H9 (cell line): ENCODE data around the gene DCST2. TPM values are rescaled to one million over a fixed set of nuclear protein-coding genes. Genes with fewer than 3 reads are reported as not detected.

Source experiments
- DNase-seq: peaks from one replicate; pipeline ENCODE4 v3.0.0-alpha.2; 2017
- H2AFZ ChIP-seq: one replicate; pipeline ENCODE4 v1.6.1; 2013; ENCODE audit warnings: mild to moderate bottlenecking, low read length, control low read depth, moderate library complexity
- H2AK5ac ChIP-seq: 2 replicates; pipeline ENCODE4 v1.6.1; 2013; ENCODE audit warnings: low read length, control low read depth, mixed read lengths; ENCODE audit not compliant: insufficient read length
- H2BK120ac ChIP-seq: one replicate; pipeline ENCODE4 v1.6.1; 2013; ENCODE audit warnings: low read depth, mild to moderate bottlenecking, low read length, control low read depth, inconsistent platforms; ENCODE audit not compliant: poor library complexity, severe bottlenecking
- H2BK12ac ChIP-seq: 2 replicates; pipeline ENCODE4 v1.6.1; 2013; ENCODE audit warnings: low read length, control low read depth, mixed read lengths, low read depth; ENCODE audit not compliant: insufficient read length
- H2BK15ac ChIP-seq: 2 replicates; pipeline ENCODE4 v1.6.1; 2013; ENCODE audit warnings: low read depth, low read length, control low read depth
- H2BK20ac ChIP-seq: one replicate; pipeline ENCODE4 v1.6.1; 2013; ENCODE audit warnings: low read depth, mild to moderate bottlenecking, low read length, control low read depth, inconsistent platforms; ENCODE audit not compliant: poor library complexity, severe bottlenecking
- H2BK5ac ChIP-seq: 2 replicates; pipeline ENCODE4 v1.6.1; 2013; ENCODE audit warnings: low read length, control low read depth, mixed read lengths; ENCODE audit not compliant: insufficient read length
- H3K14ac ChIP-seq: 2 replicates; pipeline ENCODE4 v1.6.1; 2013; ENCODE audit warnings: low read length, control low read depth; ENCODE audit not compliant: insufficient read depth
- H3K18ac ChIP-seq: 2 replicates; pipeline ENCODE4 v1.6.1; 2013; ENCODE audit warnings: low read depth, mild to moderate bottlenecking, mixed read lengths, low read length, control low read depth; ENCODE audit not compliant: insufficient read length
- H3K23ac ChIP-seq: 2 replicates; pipeline ENCODE4 v1.6.1; 2013; ENCODE audit warnings: low read length, control low read depth, mixed read lengths, low read depth; ENCODE audit not compliant: insufficient read length
- H3K23me2 ChIP-seq: 2 replicates; pipeline ENCODE4 v1.6.1; 2013; ENCODE audit warnings: low read depth, mild to moderate bottlenecking, mixed read lengths, low read length, control low read depth; ENCODE audit not compliant: insufficient read length, poor library complexity, severe bottlenecking
- H3K27ac ChIP-seq: 2 replicates; pipeline ENCODE4 v1.5.1; 2013; ENCODE audit warnings: low read length, control low read depth, mixed read lengths, low read depth; ENCODE audit not compliant: insufficient read length
- H3K27me3 ChIP-seq: 2 replicates; pipeline ENCODE4 v1.6.1; 2013; ENCODE audit warnings: low read length, control low read depth, inconsistent platforms; ENCODE audit not compliant: insufficient read depth
- H3K4ac ChIP-seq: 2 replicates; pipeline ENCODE4 v1.6.1; 2013; ENCODE audit warnings: low read depth, mild to moderate bottlenecking, control low read depth, inconsistent platforms, low read length, moderate library complexity
- H3K4me1 ChIP-seq: 2 replicates; pipeline ENCODE4 v1.6.1; 2013; ENCODE audit warnings: low read length, control low read depth, inconsistent platforms; ENCODE audit not compliant: insufficient read depth
- H3K4me2 ChIP-seq: 2 replicates; pipeline ENCODE4 v1.6.1; 2013; ENCODE audit warnings: low read length, control low read depth, mixed read lengths; ENCODE audit not compliant: insufficient read length, insufficient read depth
- H3K56ac ChIP-seq: 2 replicates; pipeline ENCODE4 v1.6.1; 2013; ENCODE audit warnings: low read depth, mild to moderate bottlenecking, mixed read lengths, low read length, control low read depth; ENCODE audit not compliant: insufficient read length
- H3K79me1 ChIP-seq: 2 replicates; pipeline ENCODE4 v1.6.1; 2013; ENCODE audit warnings: low read depth, mild to moderate bottlenecking, moderate library complexity, low read length, control low read depth, inconsistent platforms; ENCODE audit not compliant: insufficient read depth, poor library complexity, severe bottlenecking
- H3K79me2 ChIP-seq: 2 replicates; pipeline ENCODE4 v1.6.1; 2013; ENCODE audit warnings: low read length, control low read depth, inconsistent platforms; ENCODE audit not compliant: insufficient read depth
- H3K9ac ChIP-seq: 2 replicates; pipeline ENCODE4 v1.6.1; 2013; ENCODE audit warnings: low read length, control low read depth, mixed read lengths; ENCODE audit not compliant: insufficient read length; ENCODE audit errors: extremely low read depth
- H3K9me3 ChIP-seq: one replicate; pipeline ENCODE4 v1.6.1; 2013; ENCODE audit warnings: low read depth, low read length, inconsistent platforms; ENCODE audit not compliant: control insufficient read depth
- H3T11ph ChIP-seq: one replicate; pipeline ENCODE4 v1.6.1; 2013; ENCODE audit warnings: mild to moderate bottlenecking, low read length, control low read depth, inconsistent platforms
- H4K20me1 ChIP-seq: one replicate; pipeline ENCODE4 v1.6.1; 2013; ENCODE audit not compliant: control insufficient read depth, insufficient read length, insufficient read depth
- H4K5ac ChIP-seq: 2 replicates; pipeline ENCODE4 v1.6.1; 2013; ENCODE audit warnings: low read depth, mild to moderate bottlenecking, mixed read lengths, low read length, control low read depth; ENCODE audit not compliant: insufficient read length
- H4K8ac ChIP-seq: replicated peaks from 2 replicates; pipeline ENCODE4 v1.6.1; 2013; ENCODE audit warnings: low read length, control low read depth, mixed read lengths, low read depth; ENCODE audit not compliant: insufficient read length
- H4K91ac ChIP-seq: 2 replicates; pipeline ENCODE4 v1.6.1; 2013; ENCODE audit warnings: low read depth, mild to moderate bottlenecking, moderate library complexity, mixed read lengths, low read length, control low read depth; ENCODE audit not compliant: insufficient read length
- H3K27ac Mint-ChIP-seq, 3 experiments: 2 replicates in 2 of 3; 3 replicates in 1 of 3; pipeline ENCODE4 v1.8.0; 2020 to 2021; ENCODE audit warnings: mixed read lengths in 3 of 3, mild to moderate bottlenecking in 1 of 3, moderate library complexity in 1 of 3
- H3K27me3 Mint-ChIP-seq: 2 replicates; pipeline ENCODE4 v1.8.0; 2021; ENCODE audit warnings: low read depth, mild to moderate bottlenecking, moderate library complexity, mixed read lengths
- H3K36me3 Mint-ChIP-seq, 3 experiments: 2 replicates in 2 of 3; 3 replicates in 1 of 3; pipeline ENCODE4 v1.8.0; 2020 to 2021; ENCODE audit warnings: low read depth in 3 of 3, mixed read lengths in 3 of 3; ENCODE audit not compliant: insufficient read depth in 1 of 3
- H3K4me1 Mint-ChIP-seq, 2 experiments: 2 replicates each; pipeline ENCODE4 v1.8.0; 2020; ENCODE audit warnings: mixed read lengths in 2 of 2
- H3K4me3 Mint-ChIP-seq, 2 experiments: 2 replicates in 1 of 2; 3 replicates in 1 of 2; pipeline ENCODE4 v1.8.0; 2020 to 2021; ENCODE audit warnings: mild to moderate bottlenecking in 2 of 2, mixed read lengths in 2 of 2, moderate library complexity in 1 of 2
- H3K9me3 Mint-ChIP-seq, 2 experiments: 2 replicates in 1 of 2; 3 replicates in 1 of 2; pipeline ENCODE4 v1.8.0; 2020; ENCODE audit warnings: mild to moderate bottlenecking in 2 of 2, mixed read lengths in 2 of 2, moderate library complexity in 1 of 2
- CTCF ChIP-seq: fragments of 200-600 bp; sonication (generic); conservative IDR thresholded peaks from 3 replicates; pipeline ENCODE4 v1.8.0; 2021; ENCODE audit warnings: antibody characterized with exemption, mild to moderate bottlenecking
- WGBS: extraction: QIAGEN DNeasy Blood & Tissue Kit; methylation state at CpG from one replicate; pipeline ENCODE4 v1.1.7; 2013; ENCODE audit warnings: missing lambda C conversion rate, low lambda C conversion rate, mixed read lengths; ENCODE audit not compliant: insufficient read length; ENCODE audit errors: extremely low coverage; 5-methylcytosine and 5-hydroxymethylcytosine counted together
- total RNA-seq: library from RNA; stranded (reverse); gene quantifications from 2 replicates; pipeline ENCODE4 v1.2.1, GENCODE V29; 2021

The DCST2 gene
- total RNA-seq, 1 experiment from 2014 or later: 0.35 TPM

DNA sequence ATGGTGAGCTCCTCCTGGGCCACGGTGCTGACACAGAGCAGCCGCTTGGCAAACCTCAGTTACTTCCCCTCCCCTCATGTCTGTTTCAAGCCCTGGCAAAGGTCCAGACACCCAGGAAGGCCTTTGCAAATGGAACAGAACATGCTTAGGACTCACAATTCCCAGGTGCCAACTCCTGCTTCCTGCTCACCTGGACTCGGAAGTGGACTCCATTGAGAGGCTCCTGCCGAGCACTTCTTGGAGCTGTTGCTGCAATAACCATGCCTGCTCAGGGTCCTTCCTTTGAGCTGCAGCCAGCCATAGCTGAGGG lies 10.7 kb downstream of the DCST2 start:
- Histone ChIP-seq H2AK5ac (no peak overlapping the region), H3K56ac (no peak overlapping the region), H4K20me1 (no peaks in the 10 kb centered on the region), H3K4ac (no peak overlapping the region), H3K79me2 (no peaks in the 10 kb centered on the region), H3K79me1 (no peaks in the 10 kb centered on the region), H4K8ac (no peak overlapping the region), H3K23ac (no peak overlapping the region), H2AFZ (no peak overlapping the region), H3K4me2 (no peak overlapping the region), H2BK15ac (no peak overlapping the region), H3K23me2 (no peaks in the 10 kb centered on the region), H3K27ac (no peak overlapping the region), H3K9me3 (no peaks in the 10 kb centered on the region), H2BK12ac (no peak overlapping the region), H3K18ac (no peak overlapping the region), H3K4me1 (no peaks in the 10 kb centered on the region), H3T11ph (no peak overlapping the region), H3K27me3 (no peaks in the 10 kb centered on the region), H4K91ac (no peak overlapping the region), H2BK20ac (no peak overlapping the region), H3K9ac (no peak overlapping the region), H2BK5ac (no peak overlapping the region), H3K14ac (no peak overlapping the region), H2BK120ac (no peak overlapping the region), H4K5ac (no peak overlapping the region)
- Mint-ChIP-seq H3K27me3 (peaks cover 12% of the 10 kb centered on the region), H3K27ac (no peak overlapping the region; a peak in 1 of 7 replicates), H3K36me3 (peaks cover 0 to 6% (median 6%) of the 10 kb centered on the region in 3 experiments; a peak in 1 of 7 replicates), H3K4me1 (peaks cover 21 to 40% of the 10 kb centered on the region in 2 experiments), H3K9me3 (no peaks in the 10 kb centered on the region), H3K4me3 (no peak overlapping the region; a peak in 1 of 5 replicates)
- DNase-seq: no peak
- WGBS: no CpG with 5 or more reads among the region's 4 CpGs
- no peak for TF ChIP-seq CTCF
